SJSA1 (cell line): Measurements from ENCODE around the gene PPP2R1A. TPM values are rescaled to one million over a fixed set of nuclear protein-coding genes. Genes with fewer than 3 reads are reported as not detected.
"Not testable (repeated sequence)": the region's sequence is repeated elsewhere in the genome, so short reads cannot be mapped to it uniquely, and the experiment has no call there.

Experiments used
- DNase-seq, 2 experiments: peaks; one replicate each; pipeline ENCODE4 v3.0.0-alpha.2; 2015 to 2020; ENCODE audit warnings: low spot score in 2 of 2, low read depth in 1 of 2
- H3K27ac ChIP-seq: fragments of 250-450 bp; sonication (Bioruptor Pico); 2 replicates; pipeline ENCODE4 v1.5.1; 2020; ENCODE audit warnings: mild to moderate bottlenecking, moderate library complexity
- H3K27me3 ChIP-seq: fragments of 250-450 bp; sonication (Bioruptor Pico); replicated peaks from 2 replicates; pipeline ENCODE4 v1.5.1; 2020; ENCODE audit warnings: mild to moderate bottlenecking, moderate library complexity
- H3K36me3 ChIP-seq: fragments of 250-450 bp; sonication (Bioruptor Pico); 2 replicates; pipeline ENCODE4 v1.5.1; 2020; ENCODE audit warnings: mild to moderate bottlenecking
- H3K4me1 ChIP-seq: fragments of 250-450 bp; sonication (Bioruptor Pico); replicated peaks from 2 replicates; pipeline ENCODE4 v1.6.1; 2021; ENCODE audit warnings: mild to moderate bottlenecking
- H3K4me3 ChIP-seq: fragments of 250-450 bp; sonication (Bioruptor Pico); 2 replicates; pipeline ENCODE4 v1.5.1; 2020; ENCODE audit warnings: mild to moderate bottlenecking
- H3K9me3 ChIP-seq: fragments of 250-450 bp; sonication (Bioruptor Pico); replicated peaks from 2 replicates; pipeline ENCODE4 v1.5.1; 2020; ENCODE audit warnings: mild to moderate bottlenecking
- total RNA-seq: library from RNA; depleted of rRNA; stranded (reverse); fragments of >200 nt; shearing (Covaris generic); gene quantifications from 2 replicates; pipeline ENCODE4 v1.2.3, GENCODE V29; 2014

The PPP2R1A gene
- total RNA-seq, 1 experiment from 2014 or later = 245 TPM

DNA sequence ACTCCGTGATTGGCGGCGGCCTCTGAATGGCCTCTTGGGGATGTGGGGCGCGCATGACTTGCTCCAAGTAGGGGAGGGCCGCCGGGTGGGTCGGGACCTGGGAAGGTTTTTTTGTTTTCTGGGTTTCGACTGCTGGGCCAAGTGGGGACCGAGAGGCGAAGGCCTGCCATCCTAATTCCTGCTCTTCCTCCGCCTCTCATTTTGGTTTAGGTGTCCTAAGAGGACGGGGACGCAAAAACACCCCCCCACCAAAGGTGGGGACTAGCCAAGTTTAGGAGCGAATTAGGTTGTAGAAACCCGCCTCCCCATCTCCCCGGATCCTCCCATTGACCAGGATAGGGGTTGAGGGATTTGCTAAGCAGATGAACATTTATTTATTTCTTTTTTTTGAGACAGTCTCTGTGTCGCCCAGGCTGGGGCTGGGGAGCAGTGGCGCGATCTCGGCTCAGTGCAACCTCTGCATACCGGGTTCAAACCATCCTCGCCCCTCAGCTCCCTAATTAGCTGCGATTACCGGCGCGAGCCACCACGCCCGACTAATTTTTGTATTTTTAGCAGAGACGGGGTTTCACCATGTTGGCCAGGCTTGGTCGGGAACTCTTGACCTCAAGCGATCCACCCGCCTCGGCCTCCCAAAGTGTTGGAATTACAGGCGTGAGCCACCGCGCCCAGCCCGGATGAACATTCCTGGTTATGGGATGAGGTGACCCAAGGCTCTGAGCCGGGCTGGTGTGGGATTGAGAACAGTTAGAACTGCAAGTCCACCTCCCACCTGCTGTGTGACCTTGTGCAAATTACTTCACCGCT, 838 bp downstream of the PPP2R1A start:
- peak overlapping the region; percentile 63 for H3K4me3 ChIP-seq
- peaks cover 50% of the 10 kb centered on the region for H3K36me3 ChIP-seq
- H3K9me3 ChIP-seq = no peaks in the 10 kb centered on the region
- H3K27ac ChIP-seq = peak overlapping the region; percentile 93
- H3K4me1 ChIP-seq = peaks cover 15% of the 10 kb centered on the region
- H3K27me3 ChIP-seq = no peaks in the 10 kb centered on the region
- peak in 1 of 2 experiments; percentile 57 for DNase-seq

GRCh38 chr19:52191389-52191788, 1.5 kb downstream of the PPP2R1A start:
- Histone ChIP-seq H3K9me3 (no peaks in the 10 kb centered on the region), H3K4me3 (peak overlapping the region; percentile 63), H3K27ac (no peak overlapping the region), H3K4me1 (peaks cover 15% of the 10 kb centered on the region), H3K36me3 (peaks cover 57% of the 10 kb centered on the region), H3K27me3 (no peaks in the 10 kb centered on the region)
- DNase-seq = no peak

DNA sequence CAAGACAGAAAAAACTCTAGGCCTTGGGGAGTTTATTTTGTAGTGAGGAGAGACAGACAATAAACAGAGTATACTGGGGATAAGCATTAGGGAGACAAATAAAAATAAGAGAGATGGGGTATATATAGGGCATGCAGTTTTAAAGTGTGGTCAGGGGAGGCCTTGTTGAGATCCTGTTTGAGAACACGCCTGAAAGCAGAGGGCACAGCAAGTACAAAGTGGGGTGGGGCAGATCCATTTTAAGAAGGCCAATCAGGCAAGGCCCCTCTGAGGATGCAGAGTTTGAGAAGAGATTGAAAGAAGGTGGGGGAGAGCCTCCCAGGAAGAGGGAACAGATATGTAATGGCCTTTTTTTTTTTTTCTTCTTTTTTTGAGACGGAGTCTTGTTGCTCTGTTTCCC, 2.1 kb downstream of the PPP2R1A start:
- no peak for DNase-seq
- H3K9me3 ChIP-seq = no peaks in the 10 kb centered on the region
- H3K4me3 ChIP-seq = no peak overlapping the region; the same call in 1 of the 2 replicates
- H3K36me3 ChIP-seq = peaks cover 63% of the 10 kb centered on the region
- no peaks in the 10 kb centered on the region for H3K27me3 ChIP-seq
- H3K4me1 ChIP-seq = peaks cover 15% of the 10 kb centered on the region
- no peak overlapping the region for H3K27ac ChIP-seq

DNA sequence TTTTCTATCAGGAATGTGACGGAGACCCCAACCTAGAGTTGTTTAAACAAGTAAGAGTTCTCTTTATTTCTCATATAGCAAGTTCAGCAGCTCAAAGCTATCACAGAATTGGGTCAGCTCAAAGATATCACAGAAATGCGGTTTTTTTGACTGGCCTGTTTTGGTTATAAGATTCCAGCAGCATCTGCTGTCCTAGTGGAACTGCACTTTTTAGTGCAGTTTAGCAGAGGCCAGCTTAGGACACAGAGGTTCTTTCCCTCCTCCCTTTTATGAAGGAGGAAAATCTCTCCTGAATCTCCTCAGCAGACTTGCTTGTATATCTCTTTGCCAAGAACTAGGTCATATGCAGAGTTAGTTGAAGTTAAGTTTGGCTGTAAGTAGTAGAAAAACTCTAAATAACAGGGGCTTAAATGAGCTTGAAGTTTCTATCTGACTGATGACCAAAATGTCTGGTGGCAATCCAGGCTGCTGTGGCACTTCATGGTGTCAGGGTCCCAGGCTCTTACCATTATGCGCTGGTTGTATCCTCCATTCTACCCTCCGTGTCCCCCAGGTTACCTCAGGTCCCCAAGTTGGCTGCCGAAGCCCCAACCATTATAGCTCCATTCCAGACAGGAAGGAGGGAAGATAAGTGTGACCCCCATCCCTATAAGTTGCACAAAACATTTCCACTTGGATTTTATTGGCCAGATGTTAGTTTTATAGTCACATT, 6.6 kb downstream of the PPP2R1A start:
- H3K27ac ChIP-seq = no peak overlapping the region
- DNase-seq = no peak
- H3K4me1 ChIP-seq = peaks cover 10% of the 10 kb centered on the region

GRCh38 chr19:52197964-52198363, 8.1 kb downstream of the PPP2R1A start:
- H3K9me3 ChIP-seq = no peaks in the 10 kb centered on the region; the same call in 1 of the 2 replicates
- no peak overlapping the region for H3K4me3 ChIP-seq
- H3K27me3 ChIP-seq = no peaks in the 10 kb centered on the region
- H3K36me3 ChIP-seq = peaks cover 88% of the 10 kb centered on the region
- H3K27ac ChIP-seq = no peak overlapping the region
- H3K4me1 ChIP-seq = peaks cover 6% of the 10 kb centered on the region; the same call in 1 of the 2 replicates
- DNase-seq = no peak

More for the DNA sequence above, 6.6 kb downstream of the PPP2R1A start:
- no peaks in the 10 kb centered on the region for H3K27me3 ChIP-seq
- H3K4me3 ChIP-seq = no peak overlapping the region
- H3K9me3 ChIP-seq = no peaks in the 10 kb centered on the region
- peaks cover 86% of the 10 kb centered on the region for H3K36me3 ChIP-seq

GRCh38 chr19:52198678-52199077, 8.8 kb downstream of the PPP2R1A start:
- Histone ChIP-seq H3K27ac (no peak overlapping the region), H3K4me1 (peaks cover 6% of the 10 kb centered on the region; the same call in 1 of the 2 replicates), H3K36me3 (peaks cover 88% of the 10 kb centered on the region), H3K27me3 (no peaks in the 10 kb centered on the region), H3K4me3 (no peak overlapping the region), H3K9me3 (no peaks in the 10 kb centered on the region; the same call in 1 of the 2 replicates)
- no peak for DNase-seq

DNA sequence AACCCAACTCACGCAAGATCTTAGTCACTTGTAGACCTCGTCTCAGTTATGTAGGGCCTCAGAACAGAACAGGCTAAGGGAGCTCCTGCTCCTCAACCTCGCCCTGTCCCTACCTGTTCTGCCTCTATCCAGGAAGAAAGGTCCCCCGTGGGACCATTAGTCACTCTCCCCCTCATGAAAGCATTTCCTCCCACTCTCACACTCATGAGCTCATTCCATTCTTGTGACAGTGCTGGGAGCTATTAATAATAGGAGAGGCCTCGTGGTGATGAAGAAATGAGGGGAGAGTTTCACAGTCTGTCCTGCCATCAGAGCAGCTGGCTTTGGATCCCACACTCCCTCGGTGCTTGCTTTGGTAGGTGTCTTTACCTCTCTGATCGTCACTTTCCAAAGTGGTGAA, 10.2 kb downstream of the PPP2R1A start:
- Histone ChIP-seq H3K9me3 (no peaks in the 10 kb centered on the region; the same call in 1 of the 2 replicates), H3K4me1 (peaks cover 6% of the 10 kb centered on the region; the same call in 1 of the 2 replicates), H3K4me3 (no peak overlapping the region), H3K27me3 (no peaks in the 10 kb centered on the region), H3K36me3 (peaks cover 91% of the 10 kb centered on the region), H3K27ac (no peak overlapping the region)
- no peak for DNase-seq

- not testable (repeated sequence) for DNase-seq, H3K4me3 ChIP-seq, H3K27ac ChIP-seq, H3K4me1 ChIP-seq, H3K27me3 ChIP-seq, H3K9me3 ChIP-seq
- peaks cover 91% of the 10 kb centered on the region for H3K36me3 ChIP-seq
Measured at GRCh38 chr19:52200755-52201391, 11.0 kb downstream of the PPP2R1A start.

DNA sequence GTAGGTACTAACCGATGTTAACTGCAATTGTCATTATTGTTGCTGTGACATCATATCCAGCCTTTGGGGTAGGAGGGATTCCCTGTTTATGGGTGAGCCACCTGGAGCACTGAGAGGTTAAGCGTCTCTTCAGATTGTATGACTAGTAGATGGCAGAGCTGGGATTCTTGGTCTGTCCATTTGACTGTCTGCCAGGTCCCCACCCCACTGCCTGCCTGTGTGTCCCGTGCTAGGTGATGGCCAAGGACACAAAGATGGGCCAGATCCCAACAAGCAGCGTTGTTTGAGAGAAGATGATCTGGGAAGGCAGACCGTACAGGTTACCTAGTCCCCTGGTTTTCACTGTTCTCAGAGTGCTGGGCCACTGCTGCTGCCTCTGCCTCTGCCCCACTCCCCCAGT, 16.6 kb downstream of the PPP2R1A start:
- Histone ChIP-seq H3K27ac (no peak overlapping the region), H3K36me3 (peaks cover 98% of the 10 kb centered on the region), H3K9me3 (no peaks in the 10 kb centered on the region; the same call in 1 of the 2 replicates), H3K27me3 (no peaks in the 10 kb centered on the region), H3K4me3 (no peak overlapping the region), H3K4me1 (no peaks in the 10 kb centered on the region)
- no peak for DNase-seq

DNA sequence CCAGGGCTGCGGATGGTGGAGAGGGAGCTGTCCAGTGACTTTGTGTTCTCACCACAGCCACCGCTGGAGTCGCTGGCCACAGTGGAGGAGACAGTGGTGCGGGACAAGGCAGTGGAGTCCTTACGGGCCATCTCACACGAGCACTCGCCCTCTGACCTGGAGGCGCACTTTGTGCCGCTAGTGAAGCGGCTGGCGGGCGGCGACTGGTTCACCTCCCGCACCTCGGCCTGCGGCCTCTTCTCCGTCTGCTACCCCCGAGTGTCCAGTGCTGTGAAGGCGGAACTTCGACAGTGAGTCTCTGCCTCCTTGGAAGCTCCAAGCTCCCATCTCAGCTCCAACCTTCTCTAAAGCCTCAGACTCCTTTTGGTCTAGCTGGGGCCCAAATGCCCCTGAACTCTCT, 21.4 kb downstream of the PPP2R1A start:
- Histone ChIP-seq H3K4me1 (no peaks in the 10 kb centered on the region), H3K36me3 (peaks cover 95% of the 10 kb centered on the region), H3K27ac (no peak overlapping the region), H3K9me3 (no peaks in the 10 kb centered on the region), H3K4me3 (no peak overlapping the region), H3K27me3 (no peaks in the 10 kb centered on the region)
- no peak for DNase-seq

GRCh38 chr19:52211926-52212571, 22.2 kb downstream of the PPP2R1A start:
- DNase-seq = no peak
- H3K9me3 ChIP-seq = no peaks in the 10 kb centered on the region
- H3K36me3 ChIP-seq = peaks cover 95% of the 10 kb centered on the region
- H3K4me3 ChIP-seq = no peak overlapping the region
- H3K27ac ChIP-seq = no peak overlapping the region
- H3K4me1 ChIP-seq = no peaks in the 10 kb centered on the region
- H3K27me3 ChIP-seq = no peaks in the 10 kb centered on the region

GRCh38 chr19:52212572-52213255, 22.9 kb downstream of the PPP2R1A start:
- Histone ChIP-seq H3K9me3 (no peaks in the 10 kb centered on the region), H3K36me3 (peaks cover 95% of the 10 kb centered on the region), H3K4me3 (no peak overlapping the region), H3K27ac (no peak overlapping the region), H3K27me3 (no peaks in the 10 kb centered on the region), H3K4me1 (no peaks in the 10 kb centered on the region)
- DNase-seq = no peak

DNA sequence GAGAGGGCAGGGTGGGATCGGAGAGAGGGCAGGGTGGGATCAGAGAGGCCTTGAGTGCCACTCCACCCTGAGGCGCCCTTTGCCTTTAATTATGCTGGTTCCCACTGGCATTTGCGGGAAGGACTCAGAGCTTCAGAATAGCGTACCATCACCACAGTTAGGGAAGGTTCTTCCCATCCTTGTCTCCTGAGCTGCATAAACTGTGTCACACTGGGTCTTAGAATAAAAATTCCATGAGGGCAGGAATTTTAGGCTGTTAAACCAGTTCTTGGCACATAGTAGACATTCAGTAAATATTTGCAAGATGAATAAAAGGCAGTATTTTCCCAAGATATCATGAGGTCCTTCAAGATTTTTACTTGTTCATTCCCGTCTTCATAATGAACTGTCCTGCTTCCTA, 24.4 kb downstream of the PPP2R1A start:
- Histone ChIP-seq H3K36me3 (peaks cover 94% of the 10 kb centered on the region), H3K4me1 (no peaks in the 10 kb centered on the region), H3K9me3 (no peaks in the 10 kb centered on the region), H3K27ac (no peak overlapping the region), H3K4me3 (no peak overlapping the region), H3K27me3 (no peaks in the 10 kb centered on the region)
- DNase-seq = no peak
